ENCODE data around the gene ZNF76. TPM values are rescaled to one million over a fixed set of nuclear protein-coding genes. Genes with fewer than 3 reads are reported as not detected.

The ZNF76 gene
- total and polyA plus RNA-seq, 2 of the 8 experiments (the other 6 are each of a cell fraction or from before 2014, with no cell fraction given) = 17.9 to 23.9 TPM

GRCh38 chr6:35216412-35216732 lies 43.2 kb upstream of the ZNF76 start (continued):
- TF ChIP-seq CHD7 (IDR thresholded peaks at IDR 0.05; ENCODE audit: insufficient replicate concordance, low read length) (no peak), SIX5 (IDR thresholded peaks at IDR 0.05; ENCODE audit: low read depth, low read length) (no peak), BCL11A (IDR thresholded peaks at IDR 0.05; ENCODE audit: low read depth in 2 of 2, low read length in 2 of 2) (no peak), CEBPB (IDR thresholded peaks at IDR 0.05; ENCODE audit: low read depth, low read length) (no peak), EGR1 (IDR thresholded peaks at IDR 0.05; ENCODE audit: borderline replicate concordance, low read depth, low read length) (no peak), POLR2A (IDR thresholded peaks at IDR 0.05; ENCODE audit: control extremely low read depth in 1 of 2, low read depth in 2 of 2, low read length in 2 of 2) (no peak)
